ENCODE data around the gene SIDT1.
"Not testable (repeated sequence)": the region's sequence is repeated elsewhere in the genome, so short reads cannot be mapped to it uniquely, and the experiment has no call there.

SIDT1 gene

DNA sequence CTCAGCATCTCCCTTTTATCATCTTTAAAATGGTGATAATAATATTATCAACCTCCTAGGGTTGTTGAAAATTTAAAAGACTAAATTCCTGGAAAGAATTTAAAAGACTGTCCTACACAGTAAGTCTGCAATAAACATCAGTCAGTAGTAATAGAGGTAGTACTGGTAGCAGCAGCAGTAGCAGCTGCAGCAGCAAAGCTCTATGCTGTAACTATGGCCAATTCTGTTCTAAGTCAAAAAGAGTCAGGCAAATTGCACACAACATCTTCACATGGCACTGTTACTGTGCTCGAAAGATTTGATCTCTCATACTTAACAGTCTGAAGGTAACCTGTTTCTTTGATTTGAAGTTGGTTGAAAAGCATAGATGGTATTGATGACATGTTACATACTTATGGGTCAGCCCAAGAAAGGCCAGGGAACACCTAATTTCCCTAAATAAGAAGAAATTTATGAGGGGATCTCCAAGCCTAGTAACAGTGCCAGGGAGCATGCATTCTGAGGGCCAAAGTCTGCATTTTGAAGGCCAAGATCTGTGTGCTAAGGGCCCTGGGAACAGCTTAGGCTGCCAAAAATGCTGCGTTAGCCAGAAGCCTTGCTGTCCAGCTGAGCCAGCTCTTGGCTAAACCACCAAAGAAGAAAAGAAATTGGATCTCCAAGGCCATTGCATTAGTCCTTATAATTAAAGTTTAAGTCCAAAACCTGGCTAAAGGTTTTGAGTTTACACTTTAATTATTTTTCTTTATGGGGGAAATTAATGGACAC lies 68.2 kb downstream of the SIDT1 start:
- DNase-seq, result no peak

DNA sequence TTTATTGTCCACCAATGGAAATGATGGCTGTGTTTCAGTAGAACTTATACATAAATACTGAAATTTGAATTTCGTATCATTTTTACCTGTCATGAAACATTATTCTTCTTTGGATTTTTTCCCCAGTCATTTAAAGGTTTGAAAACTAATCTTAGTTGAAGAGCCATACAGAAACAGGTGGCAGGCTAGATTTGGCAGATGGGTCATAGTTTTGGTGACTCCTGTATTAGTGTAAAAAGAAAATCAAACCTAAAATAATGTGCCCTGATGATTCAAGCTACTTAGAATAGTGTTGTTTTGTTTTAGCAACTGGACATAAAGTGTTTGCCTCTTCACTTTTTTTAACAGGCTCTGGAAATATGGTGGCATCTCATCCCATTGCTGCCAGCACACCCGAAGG lies 68.9 kb downstream of the SIDT1 start:
- DNase-seq, result no peak

DNA sequence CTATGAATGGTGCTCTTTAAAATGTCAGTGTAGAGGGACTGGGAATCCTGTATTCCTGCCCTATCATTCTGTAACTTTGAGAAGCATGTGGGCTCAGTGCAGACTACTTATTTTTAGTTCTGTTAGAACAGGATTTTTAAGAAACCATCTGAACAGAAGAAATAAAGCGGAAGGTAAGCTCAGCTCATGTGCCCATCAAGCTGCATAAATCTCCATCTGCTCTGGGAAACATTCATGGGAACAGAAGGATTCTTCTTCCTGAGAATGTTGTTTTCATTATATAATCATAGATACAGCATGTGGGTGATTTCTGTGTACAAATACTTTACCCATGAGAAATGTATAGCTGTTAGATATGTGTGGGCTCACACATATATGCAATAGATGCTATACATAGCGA lies 69.9 kb downstream of the SIDT1 start:
- DNase-seq, result no peak

DNA sequence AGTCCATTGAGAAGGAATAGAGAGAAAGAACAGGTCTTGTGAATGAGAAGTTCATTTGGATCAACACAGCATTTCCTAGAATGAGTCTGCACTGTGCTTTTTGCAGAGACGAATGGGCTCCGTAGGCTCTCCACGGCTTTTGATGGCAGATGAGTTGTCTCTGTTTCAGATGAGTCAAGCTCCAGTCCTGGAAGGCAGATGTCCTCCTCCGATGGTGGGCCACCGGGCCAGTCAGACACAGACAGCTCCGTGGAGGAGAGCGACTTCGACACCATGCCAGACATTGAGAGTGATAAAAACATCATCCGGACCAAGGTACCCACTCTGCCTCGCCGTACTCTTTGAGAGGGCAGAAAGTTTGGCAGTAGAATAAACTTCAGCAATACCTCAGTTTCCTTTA lies 70.5 kb downstream of the SIDT1 start:
- no peak for DNase-seq

DNA sequence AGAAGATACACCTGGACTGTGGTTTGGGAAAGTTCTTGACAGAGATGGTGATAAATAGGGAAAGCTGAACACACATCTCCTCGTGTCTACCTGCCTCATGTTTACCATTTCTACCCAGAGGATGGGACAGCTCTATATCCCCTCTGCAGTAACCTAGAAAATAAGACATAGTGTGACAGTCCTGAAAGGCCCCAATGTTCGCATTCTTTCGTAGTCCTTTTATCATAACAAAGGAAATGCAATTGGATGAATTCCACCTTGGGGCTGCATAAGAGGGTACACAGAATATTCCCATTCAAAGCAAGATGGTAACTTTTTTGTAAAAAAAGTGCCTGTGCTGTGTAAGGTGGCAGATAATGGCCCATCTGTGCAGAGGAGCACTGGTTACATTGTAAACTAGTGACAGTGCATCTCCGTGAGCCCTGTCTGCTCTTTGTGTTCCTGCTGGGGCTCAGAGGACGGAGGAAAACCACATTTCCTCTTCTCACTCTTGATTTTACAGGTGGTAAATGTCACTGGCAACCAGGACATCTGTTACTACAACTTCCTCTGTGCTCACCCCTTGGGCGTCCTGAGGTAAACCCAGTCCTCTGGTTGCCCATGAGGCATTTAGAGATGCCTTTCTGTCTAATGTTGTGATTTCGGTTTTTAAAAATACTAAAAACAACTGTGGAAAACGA lies 74.3 kb downstream of the SIDT1 start:
- DNase-seq, result no peak

DNA sequence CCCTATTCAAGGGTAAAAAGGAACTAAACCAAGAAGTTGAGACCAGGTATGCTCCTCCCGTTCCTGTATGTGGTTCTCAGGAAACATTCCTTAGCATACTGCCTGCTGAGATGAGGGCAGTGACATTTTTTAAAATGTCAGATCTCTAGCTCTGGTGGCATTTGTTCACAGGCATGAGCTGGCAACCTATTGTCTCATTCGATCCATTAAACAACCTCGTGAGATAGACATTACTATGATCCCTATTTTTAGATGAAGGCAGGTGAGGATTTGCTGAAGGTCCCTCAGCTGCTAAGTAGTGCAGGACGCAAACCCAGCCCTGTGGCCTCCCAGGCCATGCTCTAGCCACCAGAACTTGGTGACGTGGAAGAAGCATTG lies 74.9 kb downstream of the SIDT1 start:
- DNase-seq, result no peak

DNA sequence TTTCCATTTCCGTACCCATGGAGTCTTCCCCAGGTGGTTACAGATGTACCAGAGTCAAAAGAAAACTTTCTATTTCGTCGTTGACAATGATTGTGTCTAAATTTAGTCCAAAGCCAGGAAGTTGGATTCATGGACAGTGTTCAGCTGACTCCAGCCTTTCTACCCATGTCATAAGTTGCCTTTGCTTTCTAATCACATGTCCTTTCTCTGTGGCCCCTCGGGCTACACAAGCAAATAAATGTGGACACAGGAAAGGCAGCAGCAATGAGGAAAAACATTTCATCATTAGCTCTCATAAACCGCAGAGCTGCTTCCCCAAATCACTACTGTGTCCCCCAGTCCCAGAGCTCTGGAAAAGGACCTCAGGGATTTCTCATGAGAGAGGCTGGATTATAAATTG lies 82.0 kb downstream of the SIDT1 start:
- no peak for DNase-seq

DNA sequence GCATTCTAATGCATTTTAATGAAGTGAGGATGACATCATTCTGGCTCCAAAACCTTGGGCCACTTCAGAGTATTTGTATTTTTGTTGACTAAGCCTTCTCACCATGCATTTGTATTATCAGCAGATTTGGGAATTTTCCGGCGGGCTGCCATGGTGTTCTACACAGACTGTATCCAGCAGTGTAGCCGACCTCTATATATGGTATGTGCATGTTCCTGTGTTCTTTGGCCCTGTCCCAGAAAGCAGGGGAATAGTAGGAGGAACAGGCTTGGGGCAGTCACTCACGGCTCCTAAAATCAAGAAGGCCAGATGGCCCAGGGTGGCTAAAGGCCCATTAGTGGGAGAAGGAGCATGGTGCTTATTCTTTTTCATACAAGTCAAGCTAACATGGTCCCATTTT lies 83.6 kb downstream of the SIDT1 start:
- DNase-seq, result no peak

DNA sequence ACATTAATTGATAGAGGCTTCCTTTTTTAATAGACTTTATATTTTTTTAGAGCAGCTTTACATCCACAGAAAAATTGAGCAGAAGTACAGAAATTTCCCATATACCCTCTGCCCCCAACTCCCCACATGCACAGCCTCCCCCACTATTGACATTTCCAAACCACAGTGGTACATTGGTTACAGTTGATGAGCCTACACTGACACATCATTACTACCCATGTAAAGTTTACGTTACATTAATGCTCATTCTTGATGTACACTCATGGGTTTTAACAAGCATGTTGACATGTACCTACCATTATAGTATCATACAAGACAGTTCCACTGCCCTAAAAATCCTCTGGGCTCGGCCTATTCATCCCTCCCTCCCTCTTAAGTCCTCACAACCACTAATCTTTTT lies 85.4 kb downstream of the SIDT1 start:
- DNase-seq, result no peak

DNA sequence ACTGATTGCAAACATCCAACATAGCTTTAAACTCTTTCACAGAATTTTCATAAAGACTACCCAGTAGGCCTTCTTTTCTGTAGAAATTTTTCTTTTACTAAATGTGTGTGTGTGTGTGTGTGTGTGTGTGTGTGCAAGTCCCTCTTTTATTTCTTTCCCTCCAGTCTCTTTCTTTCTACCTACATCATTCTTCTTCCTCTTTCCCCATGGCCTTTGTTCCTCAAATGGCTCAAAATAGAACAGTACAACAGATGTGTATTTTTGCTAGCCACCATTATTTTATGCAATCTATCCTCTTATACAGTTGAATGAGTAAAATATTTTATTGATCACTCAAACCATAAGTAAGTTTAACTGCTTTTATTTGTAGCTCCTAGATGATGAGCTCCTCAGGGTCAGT lies 87.7 kb downstream of the SIDT1 start:
- DNase-seq, result no peak

DNA sequence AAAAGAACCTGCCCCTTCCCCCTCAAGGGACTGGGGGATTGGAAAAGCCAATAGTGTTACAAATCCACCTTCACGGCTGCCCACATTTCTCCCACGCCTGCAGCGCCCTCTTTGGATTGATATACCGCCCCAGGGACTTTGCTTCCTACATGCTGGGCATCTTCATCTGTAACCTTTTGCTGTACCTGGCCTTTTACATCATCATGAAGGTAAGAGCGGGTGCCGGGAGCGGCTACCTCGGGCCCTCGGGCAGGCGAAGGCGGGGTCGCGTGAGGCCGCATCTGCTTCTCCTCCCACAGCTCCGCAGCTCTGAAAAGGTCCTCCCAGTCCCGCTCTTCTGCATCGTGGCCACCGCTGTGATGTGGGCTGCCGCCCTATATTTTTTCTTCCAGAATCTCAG lies 91.0 kb downstream of the SIDT1 start:
- no peak for DNase-seq

DNA sequence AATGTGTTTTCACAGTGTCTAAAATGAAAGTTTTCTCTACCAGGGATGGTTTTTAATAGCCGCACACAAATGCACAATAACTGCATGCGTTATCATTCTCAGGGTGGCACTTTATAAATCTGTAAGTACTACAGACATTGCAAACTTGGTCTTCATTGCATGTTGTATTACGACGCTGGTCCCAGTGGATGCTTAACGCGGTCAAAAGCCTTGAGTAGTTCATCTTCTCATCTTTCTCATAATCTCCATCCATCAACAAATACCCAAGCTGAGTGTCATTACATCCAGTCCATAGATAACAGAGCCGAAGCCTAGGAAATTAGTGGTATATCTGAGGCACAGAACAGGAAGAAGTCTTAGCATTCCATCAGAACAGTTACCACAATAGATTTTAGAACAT lies 91.5 kb downstream of the SIDT1 start:
- DNase-seq, result no peak

DNA sequence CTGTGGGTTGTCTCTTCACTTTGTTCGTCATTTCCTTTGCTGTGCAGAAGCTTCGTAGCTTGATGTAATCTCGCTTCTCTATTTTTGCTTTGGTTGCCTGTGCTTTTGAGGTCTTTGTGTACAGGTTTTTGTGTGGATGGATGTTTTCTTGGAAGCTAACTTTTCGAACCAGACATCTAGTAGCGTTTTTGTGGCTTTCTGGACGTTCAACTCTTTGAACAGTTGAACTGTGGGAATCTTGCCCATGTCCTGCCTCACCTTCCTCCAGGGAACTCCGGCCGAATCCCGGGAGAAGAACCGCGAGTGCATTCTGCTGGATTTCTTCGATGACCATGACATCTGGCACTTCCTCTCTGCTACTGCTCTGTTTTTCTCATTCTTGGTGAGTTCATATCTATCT lies 93.5 kb downstream of the SIDT1 start:
- no peak for DNase-seq

DNA sequence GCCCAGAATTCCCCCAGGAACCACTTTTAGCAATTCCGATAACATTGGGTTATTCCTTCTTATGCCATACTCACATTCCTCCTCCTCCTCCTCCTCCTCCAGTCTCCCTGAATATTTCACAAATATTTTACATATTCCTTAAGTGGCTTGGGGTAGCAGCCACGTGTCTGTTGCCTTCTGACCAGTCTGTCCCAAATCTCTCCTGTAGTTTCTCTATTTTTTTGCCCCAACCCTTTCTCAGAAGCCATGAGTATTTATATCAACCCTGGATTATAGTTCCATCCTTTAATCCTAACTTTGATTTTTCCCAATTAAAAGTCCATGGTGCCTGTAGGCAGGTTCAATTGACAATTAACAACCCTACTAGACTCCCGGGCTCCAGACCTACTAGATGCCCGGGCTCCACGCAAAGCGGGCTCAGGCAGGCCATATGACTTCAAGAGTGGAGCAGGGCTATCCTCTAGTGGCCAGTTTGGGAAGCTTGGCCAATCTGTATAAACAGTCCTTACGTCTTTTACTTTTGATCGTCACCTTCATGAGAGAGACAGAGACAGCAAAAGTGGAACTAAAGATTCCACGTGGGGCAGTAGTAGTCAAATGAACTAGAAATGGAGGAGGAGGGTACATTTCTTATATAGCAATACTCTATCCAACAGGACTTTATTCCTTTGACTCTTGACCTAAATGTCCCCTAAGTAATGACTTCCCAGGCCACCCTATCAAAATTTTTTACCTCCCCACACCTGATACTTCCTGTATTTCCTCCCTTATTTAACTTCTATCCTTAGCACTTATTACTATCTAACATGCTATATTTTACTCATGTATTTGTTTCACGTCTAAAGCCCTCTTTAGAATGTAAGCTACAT lies 94.4 kb downstream of the SIDT1 start:
- no peak for DNase-seq

DNA sequence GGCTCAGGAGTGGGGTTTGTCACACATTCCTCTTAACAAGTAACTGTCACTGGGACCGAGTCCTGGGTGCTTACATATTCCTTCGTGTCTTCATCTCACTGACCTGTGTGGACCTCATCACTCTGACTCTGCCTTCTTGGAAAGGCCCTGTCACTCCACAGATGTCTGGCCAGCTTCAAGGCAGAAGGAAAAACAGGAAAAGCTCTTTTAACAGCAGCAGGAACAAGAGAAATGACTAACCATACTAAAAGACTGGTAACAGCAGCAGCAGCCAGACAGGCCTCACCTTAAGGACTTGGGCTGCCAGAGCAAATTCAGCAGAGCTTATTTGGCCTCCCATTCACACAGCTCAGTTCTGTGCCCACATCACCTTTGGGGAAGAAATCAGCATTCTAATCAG lies 96.0 kb downstream of the SIDT1 start:
- no peak for DNase-seq

DNA sequence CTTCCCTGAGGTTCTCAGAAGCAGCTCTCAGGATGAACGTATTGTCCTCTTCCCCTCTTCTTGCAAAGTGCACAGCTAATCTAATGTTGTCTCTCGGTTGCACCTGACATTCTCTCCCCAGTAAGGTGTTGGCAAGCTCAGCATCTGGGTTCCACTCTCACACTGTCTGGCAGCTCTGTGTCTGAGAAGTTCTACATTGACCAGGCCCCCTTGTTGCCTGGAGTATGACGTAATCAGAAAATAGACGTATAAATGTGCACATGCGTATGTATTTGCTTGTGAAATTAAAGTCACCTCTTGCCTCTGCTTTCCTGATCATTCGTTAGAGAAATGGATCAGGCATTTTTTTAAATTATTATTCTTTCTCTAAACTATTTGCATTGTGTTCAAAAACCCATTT lies 96.4 kb downstream of the SIDT1 start:
- no peak for DNase-seq

DNA sequence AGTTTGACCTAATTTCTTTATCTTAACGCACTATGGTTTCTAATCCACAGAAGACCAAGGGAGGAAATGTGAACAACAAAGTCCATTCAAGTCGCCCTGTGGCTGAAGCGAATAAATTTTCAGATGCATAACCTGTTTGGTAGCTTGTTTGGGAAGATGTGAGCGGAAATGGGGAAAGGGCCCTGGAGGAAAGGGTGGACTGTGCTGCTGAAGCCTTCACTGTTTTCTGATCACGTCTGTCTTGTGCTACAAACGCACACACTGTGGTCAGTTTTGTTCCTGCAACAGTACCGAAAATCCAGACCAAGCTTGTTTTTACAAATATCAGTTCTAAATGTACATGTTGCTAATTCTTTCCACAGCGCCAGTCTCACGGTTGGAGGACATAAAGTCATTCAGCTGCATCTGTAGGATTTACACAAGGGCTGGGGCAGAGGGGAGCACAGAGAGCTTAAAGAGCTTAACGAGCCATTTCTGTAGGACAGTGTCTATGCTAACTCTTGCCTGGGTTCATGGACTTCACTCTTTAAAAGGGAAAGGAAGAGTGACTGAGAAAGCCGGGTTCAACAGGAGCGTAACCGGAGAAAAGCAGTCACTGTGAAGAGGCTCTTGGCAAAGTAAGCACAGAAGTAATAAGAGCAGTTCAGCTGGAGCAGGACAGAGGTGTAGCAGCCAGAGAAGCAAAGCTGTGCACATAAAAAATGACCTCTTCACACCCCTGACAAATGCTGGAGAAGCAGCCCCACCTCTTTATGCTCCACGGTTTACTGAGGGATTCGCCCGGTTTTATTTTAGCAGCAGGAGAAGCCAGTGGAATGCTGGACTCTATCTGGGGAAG lies 97.4 kb downstream of the SIDT1 start:
- no peak for DNase-seq

DNA sequence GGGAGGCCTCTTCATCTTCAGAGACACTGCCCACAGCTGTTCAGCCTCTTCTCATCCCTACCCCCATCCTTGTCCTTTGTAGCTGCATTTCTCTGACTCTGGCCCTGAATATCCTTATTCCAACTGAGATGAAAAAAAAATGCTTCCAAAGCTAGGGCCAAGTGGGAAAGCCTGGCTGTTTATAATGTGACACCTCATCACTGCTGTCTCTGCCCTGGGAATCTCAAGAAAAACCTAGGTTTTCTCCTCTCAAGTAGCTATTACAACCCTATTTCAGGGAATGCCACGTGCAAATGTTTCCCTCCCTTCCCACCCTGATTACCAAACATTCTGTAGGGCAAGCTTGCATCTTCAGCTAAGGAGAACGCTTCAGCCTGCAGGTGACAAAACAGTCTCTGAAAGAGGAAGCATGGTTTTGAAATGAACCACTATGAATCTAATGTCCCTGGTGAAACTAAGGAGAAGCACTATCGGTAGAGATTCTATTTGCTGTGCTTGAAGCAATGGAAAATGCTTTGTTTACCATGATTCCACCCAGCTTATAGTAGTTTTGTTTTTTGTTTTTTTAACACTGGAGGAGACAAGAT lies 98.7 kb downstream of the SIDT1 start:
- DNase-seq, result no peak

DNA sequence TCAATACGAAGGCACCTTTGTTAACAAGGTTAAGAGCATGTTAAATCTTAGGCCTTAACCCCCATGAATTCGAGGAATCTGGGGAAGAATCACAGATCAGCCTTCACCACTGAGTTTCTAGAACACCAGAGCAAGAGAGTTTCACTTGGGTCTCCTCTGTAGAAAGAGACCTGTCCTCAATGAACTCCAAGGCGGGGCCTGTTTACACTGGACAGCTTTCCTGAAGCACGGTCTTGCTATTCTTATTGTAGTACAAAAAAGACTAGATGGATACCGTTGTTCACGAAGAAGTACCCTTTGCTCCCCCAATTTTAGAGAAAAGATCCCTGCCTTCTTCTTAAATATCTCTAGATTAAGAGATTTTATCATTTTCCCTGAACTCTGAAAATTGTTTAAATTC lies 99.2 kb downstream of the SIDT1 start:
- DNase-seq, result no peak

DNA sequence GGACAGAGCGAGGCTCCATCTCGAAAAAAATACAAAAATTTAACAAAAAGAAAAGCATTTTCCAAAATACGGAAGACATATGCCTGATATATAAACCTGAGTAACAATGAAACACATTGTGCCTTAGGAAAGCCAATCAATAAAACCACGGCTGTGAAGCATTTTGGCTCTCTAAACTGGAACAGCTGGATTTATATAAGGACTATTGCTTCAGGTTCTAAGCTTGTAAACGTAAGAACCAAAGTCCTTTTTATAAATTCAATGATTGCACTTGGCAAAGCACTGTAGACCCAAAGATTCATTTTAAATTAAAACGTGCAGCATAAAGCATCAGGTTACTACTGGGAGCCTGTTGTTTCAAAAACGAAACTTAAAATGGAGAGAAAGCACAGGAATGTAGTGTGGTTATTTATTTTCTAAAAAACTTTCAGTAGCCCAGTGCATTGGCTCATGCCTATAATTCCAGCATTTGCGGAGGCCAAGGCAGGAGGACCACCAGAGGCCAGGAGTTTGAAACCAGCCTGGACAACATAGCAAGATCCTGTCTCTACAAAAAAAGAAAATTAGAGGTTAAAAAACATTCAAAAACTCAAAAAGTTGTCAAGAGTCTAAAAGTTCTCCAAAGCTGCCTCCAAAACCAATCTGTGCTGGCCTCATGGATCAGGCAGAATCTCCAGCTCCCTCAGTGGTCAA lies 102.6 kb downstream of the SIDT1 start:
- no peak for DNase-seq

DNA sequence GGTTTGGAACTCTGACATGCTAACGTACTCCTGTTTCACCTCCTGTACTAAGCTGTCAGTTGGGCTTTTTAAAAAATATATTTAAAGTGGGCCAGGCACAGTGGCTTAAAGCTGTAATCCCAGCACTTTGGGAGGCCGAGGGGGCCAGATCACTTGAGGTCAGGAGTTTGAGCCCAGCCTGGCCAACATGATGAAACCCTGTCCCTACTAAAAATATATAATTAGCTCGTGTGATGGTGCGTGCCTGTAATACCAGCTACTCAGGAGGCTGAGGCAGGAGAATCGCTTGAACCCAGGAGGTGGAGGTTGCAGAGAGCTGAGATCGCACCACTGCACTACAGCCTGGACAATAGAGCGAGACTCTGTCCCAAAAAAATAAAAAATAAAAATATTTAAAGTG lies 103.7 kb downstream of the SIDT1 start:
- DNase-seq, result not testable (repeated sequence)

DNA sequence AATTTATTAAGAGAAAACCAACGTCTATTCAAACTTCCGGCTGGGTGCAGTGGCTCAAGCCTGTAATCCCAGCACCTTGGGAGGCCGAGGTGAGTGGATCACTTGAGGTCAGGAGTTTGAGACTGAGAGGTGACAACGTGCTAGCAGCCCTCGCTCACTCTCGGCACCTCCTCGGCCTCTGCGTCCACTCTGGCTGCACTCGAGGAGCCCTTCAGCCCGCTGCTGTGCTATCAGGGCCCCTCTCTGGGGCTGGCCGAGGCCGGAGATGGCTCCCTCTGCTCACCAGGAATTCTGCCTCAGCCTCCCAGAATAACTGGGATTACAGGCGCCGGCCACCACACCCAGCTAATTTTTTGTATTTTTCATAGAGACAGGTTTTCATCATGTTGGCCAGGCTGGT lies 105.4 kb downstream of the SIDT1 start:
- DNase-seq, result no peak

All from activated CD4-positive, alpha-beta T cell treated with anti-CD3 and anti-CD28 coated beads for 1 hour (primary cell).